Liver (tissue), 3 donors: ENCODE data around the gene VPS4B.

Experiments used
- ATF3 ChIP-seq: IDR thresholded peaks from 2 replicates; pipeline ENCODE4 v1.6.1; 2016; ENCODE audit warnings: antibody characterized with exemption
- CTCF ChIP-seq: fragments of 150-350 bp; IDR thresholded peaks from 2 replicates; pipeline ENCODE4 v1.5.1; 2017; ENCODE audit warnings: improper control_type of control experiment, low read depth, low read length; ENCODE audit not compliant: missing input control
- FOXA1 ChIP-seq: IDR thresholded peaks from 2 replicates; pipeline ENCODE4 v1.6.1; 2016; ENCODE audit warnings: antibody characterized with exemption
- GABPA ChIP-seq, 2 donors: IDR thresholded peaks in 1 of 2; conservative IDR thresholded peaks in 1 of 2; 2 replicates each; pipeline ENCODE4 v1.6.1; 2016; ENCODE audit warnings: antibody characterized with exemption in 2 of 2, mild to moderate bottlenecking in 1 of 2, moderate library complexity in 1 of 2
- HNF4A ChIP-seq, 2 donors: conservative IDR thresholded peaks; 2 replicates each; pipeline ENCODE4 v1.6.1; 2016; ENCODE audit warnings: antibody characterized with exemption in 2 of 2, mild to moderate bottlenecking in 2 of 2
- RAD21 ChIP-seq, 2 donors: IDR thresholded peaks; 2 replicates each; pipeline ENCODE4 v1.6.1; 2016; ENCODE audit warnings: antibody characterized with exemption in 2 of 2, mild to moderate bottlenecking in 2 of 2
- YY1 ChIP-seq: IDR thresholded peaks from 2 replicates; pipeline ENCODE4 v1.6.1; 2016; ENCODE audit warnings: antibody characterized with exemption, mild to moderate bottlenecking
- TF ChIP-seq, protein P1 (sequence below): IDR thresholded peaks from 2 replicates; pipeline ENCODE4 v1.6.1; 2016; ENCODE audit warnings: antibody characterized with exemption
- TF ChIP-seq, protein P2 (sequence below): IDR thresholded peaks from 2 replicates; pipeline ENCODE4 v1.6.1; 2016; ENCODE audit warnings: antibody characterized with exemption, mild to moderate bottlenecking
- donor health status: healthy.
- donor health status: healthy.

DNA sequence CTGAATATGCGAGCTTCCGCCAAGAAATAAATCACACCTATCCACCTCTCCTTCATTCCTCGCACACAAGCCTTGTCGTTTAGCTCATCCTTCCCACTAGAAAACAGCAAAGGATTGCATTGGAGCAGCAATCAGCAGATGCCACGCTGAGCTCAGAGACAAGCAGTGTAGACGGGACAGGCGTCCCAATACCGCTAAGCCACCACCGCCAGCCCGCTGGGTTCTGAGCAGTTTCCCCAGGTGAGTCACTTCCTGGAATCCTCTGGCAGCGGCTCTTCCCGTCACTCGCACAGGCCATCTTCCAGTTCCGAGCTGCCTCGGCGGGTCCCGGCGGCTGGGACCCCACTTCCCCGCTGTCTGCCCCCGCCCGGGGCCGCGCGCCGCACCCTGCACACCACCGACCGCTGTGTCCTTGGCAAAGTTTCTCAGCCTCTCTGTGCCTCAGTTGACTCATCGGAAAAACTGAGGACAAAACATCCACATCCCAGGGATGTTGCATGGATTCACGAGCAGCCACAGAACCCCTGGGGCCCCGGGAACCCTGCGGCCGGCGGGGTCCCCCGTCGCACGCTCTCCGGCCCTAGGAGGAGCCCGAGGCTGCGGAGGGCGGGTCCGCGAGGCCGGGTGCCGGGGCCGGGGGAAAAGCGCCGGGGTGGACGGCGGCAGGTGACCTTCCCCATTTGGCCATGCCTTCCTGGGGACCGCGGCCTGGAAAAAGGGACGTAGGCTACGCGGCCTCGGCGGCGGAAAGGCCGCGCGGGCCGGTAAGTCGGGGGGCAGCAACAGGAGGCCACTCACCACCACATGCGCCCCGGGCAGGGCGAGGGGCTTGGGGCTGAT is 55.8 kb downstream of the VPS4B start:
- TF ChIP-seq CTCF (no peak), HNF4A (conservative IDR thresholded peaks at IDR 0.05) (no peak), GABPA (IDR thresholded peaks at IDR 0.05 in 1 of 2, conservative IDR thresholded peaks at IDR 0.05 in 1 of 2) (peak in 1 of 2 donors; percentile 29), FOXA1 (no peak), ATF3 (no peak), YY1 (peak; percentile 22), RAD21 (IDR thresholded peaks at IDR 0.05) (no peak)
- TF ChIP-seq, protein P1, sequence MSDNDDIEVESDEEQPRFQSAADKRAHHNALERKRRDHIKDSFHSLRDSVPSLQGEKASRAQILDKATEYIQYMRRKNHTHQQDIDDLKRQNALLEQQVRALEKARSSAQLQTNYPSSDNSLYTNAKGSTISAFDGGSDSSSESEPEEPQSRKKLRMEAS, result peak; percentile 15
- TF ChIP-seq, protein P2, sequence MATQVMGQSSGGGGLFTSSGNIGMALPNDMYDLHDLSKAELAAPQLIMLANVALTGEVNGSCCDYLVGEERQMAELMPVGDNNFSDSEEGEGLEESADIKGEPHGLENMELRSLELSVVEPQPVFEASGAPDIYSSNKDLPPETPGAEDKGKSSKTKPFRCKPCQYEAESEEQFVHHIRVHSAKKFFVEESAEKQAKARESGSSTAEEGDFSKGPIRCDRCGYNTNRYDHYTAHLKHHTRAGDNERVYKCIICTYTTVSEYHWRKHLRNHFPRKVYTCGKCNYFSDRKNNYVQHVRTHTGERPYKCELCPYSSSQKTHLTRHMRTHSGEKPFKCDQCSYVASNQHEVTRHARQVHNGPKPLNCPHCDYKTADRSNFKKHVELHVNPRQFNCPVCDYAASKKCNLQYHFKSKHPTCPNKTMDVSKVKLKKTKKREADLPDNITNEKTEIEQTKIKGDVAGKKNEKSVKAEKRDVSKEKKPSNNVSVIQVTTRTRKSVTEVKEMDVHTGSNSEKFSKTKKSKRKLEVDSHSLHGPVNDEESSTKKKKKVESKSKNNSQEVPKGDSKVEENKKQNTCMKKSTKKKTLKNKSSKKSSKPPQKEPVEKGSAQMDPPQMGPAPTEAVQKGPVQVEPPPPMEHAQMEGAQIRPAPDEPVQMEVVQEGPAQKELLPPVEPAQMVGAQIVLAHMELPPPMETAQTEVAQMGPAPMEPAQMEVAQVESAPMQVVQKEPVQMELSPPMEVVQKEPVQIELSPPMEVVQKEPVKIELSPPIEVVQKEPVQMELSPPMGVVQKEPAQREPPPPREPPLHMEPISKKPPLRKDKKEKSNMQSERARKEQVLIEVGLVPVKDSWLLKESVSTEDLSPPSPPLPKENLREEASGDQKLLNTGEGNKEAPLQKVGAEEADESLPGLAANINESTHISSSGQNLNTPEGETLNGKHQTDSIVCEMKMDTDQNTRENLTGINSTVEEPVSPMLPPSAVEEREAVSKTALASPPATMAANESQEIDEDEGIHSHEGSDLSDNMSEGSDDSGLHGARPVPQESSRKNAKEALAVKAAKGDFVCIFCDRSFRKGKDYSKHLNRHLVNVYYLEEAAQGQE, result no peak
